OCI-LY3 (cell line): ENCODE measurements around the gene PRPSAP1.

Experiments
- H2AFZ ChIP-seq: fragments of 200-600, 300-600 bp; shearing (Covaris generic); 2 replicates; pipeline ENCODE4 v1.6.0; 2014; ENCODE audit warnings: antibody characterized with exemption, low read depth, low read length
- H3K27ac ChIP-seq: fragments of 200-600, 300-600 bp; sonication (generic); 2 replicates; pipeline ENCODE4 v1.5.1; 2014; ENCODE audit warnings: mild to moderate bottlenecking, low read length, moderate library complexity, mixed read lengths
- H3K27me3 ChIP-seq: fragments of 200-600, 300-600 bp; sonication (generic); 2 replicates; pipeline ENCODE4 v1.6.1; 2014; ENCODE audit warnings: low read depth, low read length, mixed read lengths
- H3K36me3 ChIP-seq: fragments of 200-600, 300-600 bp; sonication (generic); replicated peaks from 2 replicates; pipeline ENCODE3; 2014; ENCODE audit warnings: low read depth, low read length, mixed read lengths
- H3K4me1 ChIP-seq: fragments of 300-600, 200-600 bp; sonication (generic); 2 replicates; pipeline ENCODE4 v1.6.1; 2014; ENCODE audit warnings: low read length, mixed read lengths
- H3K4me2 ChIP-seq: fragments of 200-600, 300-600 bp; sonication (generic); 2 replicates; pipeline ENCODE4 v1.6.1; 2014; ENCODE audit warnings: low read length, mixed read lengths
- H3K4me3 ChIP-seq: fragments of 300-600, 200-600 bp; sonication (generic); 2 replicates; pipeline ENCODE4 v1.5.1; 2014; ENCODE audit warnings: antibody characterized with exemption, mild to moderate bottlenecking, low read length, moderate library complexity
- H3K79me2 ChIP-seq: fragments of 300-600, 200-600 bp; shearing (Covaris generic); 2 replicates; pipeline ENCODE4 v1.6.1; 2014; ENCODE audit warnings: mild to moderate bottlenecking, low read length, mixed read lengths
- H3K9ac ChIP-seq: fragments of 300-600, 200-600 bp; shearing (Covaris generic); 2 replicates; pipeline ENCODE4 v1.6.0; 2014; ENCODE audit warnings: mild to moderate bottlenecking, low read length, moderate library complexity
- H3K9me3 ChIP-seq: fragments of 200-600, 300-600 bp; shearing (Covaris generic); 2 replicates; pipeline ENCODE4 v1.6.1; 2014; ENCODE audit warnings: low read length, mixed read lengths; ENCODE audit not compliant: insufficient read depth
- H4K20me1 ChIP-seq: fragments of 200-600, 300-600 bp; sonication (generic); 2 replicates; pipeline ENCODE4 v1.6.1; 2016; ENCODE audit warnings: low read length, mixed read lengths; ENCODE audit not compliant: insufficient read depth
- EZH2phosphoT487 ChIP-seq: fragments of 200-600 bp; shearing (Covaris generic); IDR thresholded peaks from 2 replicates; pipeline ENCODE4 v1.6.1; 2018; ENCODE audit warnings: antibody characterized with exemption, mixed run types, low read depth
- TF ChIP-seq, protein P1 (sequence below): fragments of 200-600, 300-600 bp; sonication (generic); IDR thresholded peaks from 2 replicates; pipeline ENCODE4 v1.5.1; 2014; ENCODE audit warnings: antibody characterized with exemption, low read length, low read depth

PRPSAP1 gene

DNA sequence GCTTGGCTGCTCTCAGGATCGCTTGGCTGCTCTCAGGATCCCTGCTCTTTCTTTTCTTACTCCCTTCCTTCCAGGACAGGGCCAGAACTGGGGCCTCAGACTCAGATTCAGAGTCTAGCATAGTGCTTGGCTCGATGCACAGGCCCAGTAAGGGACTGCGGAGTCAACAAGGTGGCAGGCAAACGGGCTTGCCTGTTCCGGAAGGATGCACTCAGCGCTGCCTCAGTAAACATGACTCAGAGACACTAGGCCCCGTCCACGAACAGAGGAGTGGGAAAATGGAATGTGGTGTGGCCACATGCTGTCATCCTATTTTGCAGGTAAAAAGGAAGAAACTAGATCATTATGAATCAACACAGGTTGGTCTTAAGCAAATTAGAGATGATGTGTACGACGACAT, 40.5 kb upstream of the PRPSAP1 start:
- H3K4me2 ChIP-seq, result no peak overlapping the region
- no peaks in the 10 kb centered on the region for H3K9me3 ChIP-seq
- no peaks in the 10 kb centered on the region for H3K79me2 ChIP-seq
- peaks cover 36% of the 10 kb centered on the region for H3K36me3 ChIP-seq
- no peaks in the 10 kb centered on the region for H3K4me1 ChIP-seq
- no peaks in the 10 kb centered on the region for H4K20me1 ChIP-seq
- H3K27me3 ChIP-seq, result no peaks in the 10 kb centered on the region
- H2AFZ ChIP-seq, result no peak overlapping the region
- TF ChIP-seq, protein P1, sequence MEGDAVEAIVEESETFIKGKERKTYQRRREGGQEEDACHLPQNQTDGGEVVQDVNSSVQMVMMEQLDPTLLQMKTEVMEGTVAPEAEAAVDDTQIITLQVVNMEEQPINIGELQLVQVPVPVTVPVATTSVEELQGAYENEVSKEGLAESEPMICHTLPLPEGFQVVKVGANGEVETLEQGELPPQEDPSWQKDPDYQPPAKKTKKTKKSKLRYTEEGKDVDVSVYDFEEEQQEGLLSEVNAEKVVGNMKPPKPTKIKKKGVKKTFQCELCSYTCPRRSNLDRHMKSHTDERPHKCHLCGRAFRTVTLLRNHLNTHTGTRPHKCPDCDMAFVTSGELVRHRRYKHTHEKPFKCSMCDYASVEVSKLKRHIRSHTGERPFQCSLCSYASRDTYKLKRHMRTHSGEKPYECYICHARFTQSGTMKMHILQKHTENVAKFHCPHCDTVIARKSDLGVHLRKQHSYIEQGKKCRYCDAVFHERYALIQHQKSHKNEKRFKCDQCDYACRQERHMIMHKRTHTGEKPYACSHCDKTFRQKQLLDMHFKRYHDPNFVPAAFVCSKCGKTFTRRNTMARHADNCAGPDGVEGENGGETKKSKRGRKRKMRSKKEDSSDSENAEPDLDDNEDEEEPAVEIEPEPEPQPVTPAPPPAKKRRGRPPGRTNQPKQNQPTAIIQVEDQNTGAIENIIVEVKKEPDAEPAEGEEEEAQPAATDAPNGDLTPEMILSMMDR, result no peak
- no peak for TF ChIP-seq EZH2phosphoT487
- no peak overlapping the region for H3K27ac ChIP-seq
- H3K4me3 ChIP-seq, result no peak overlapping the region
- no peak overlapping the region for H3K9ac ChIP-seq

DNA sequence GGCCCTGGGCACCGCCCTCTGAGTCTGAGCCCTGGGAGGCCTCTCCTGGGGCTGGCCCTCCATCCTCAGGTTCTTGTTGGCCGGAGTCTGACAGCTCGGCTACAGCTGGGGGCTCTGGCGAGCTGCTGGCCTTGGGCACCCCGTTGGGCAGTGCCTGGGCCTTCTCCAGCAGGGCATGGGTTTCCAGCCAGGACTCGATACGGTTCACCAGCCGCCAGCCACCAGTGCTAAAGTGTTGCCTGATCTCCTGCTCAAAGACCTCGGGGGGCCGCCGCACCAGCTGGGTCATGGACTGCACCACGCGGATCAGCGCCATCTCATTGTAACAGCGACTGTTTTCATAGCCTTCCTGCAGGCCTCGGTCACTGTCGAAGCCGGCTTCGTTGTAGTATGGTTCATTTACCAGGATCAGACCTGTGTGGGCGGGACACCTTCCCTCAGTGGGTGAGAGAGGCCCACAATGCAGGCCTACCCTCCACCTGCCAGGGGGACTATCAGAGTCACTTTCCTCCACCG, 37.5 kb upstream of the PRPSAP1 start:
- Histone ChIP-seq H3K9me3 (no peaks in the 10 kb centered on the region), H3K4me2 (no peak overlapping the region), H3K27ac (no peak overlapping the region), H3K9ac (no peak overlapping the region), H2AFZ (no peak overlapping the region), H3K4me3 (no peak overlapping the region), H3K27me3 (no peaks in the 10 kb centered on the region), H4K20me1 (no peaks in the 10 kb centered on the region), H3K4me1 (no peaks in the 10 kb centered on the region), H3K79me2 (no peaks in the 10 kb centered on the region), H3K36me3 (peaks cover 24% of the 10 kb centered on the region)
- TF ChIP-seq EZH2phosphoT487, result no peak
- TF ChIP-seq, protein P1, result no peak

DNA sequence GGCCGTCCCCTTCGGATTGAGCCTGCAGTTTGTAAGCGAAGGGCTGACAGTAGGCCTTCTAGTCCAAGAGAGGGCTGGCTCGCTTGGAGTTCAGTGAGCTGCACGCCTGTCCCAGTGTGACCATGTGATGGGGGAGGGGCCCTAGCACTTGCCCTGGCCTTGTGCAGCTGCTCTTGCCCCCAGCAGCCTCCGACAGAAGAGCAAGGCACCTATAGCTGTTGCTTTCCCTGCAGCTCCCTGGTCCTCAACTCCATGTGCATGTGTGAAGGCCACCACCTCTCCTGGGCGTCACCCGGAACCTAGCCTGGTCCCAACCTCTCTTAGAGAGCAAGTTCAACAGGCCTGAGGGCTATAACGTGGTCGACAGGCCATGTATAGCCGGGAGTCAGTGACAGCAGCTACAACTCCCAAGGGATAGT, 36.3 kb upstream of the PRPSAP1 start:
- Histone ChIP-seq H2AFZ (no peak overlapping the region), H3K4me3 (no peak overlapping the region), H3K4me2 (no peak overlapping the region), H3K4me1 (no peaks in the 10 kb centered on the region), H3K9ac (no peak overlapping the region), H3K27ac (no peak overlapping the region), H3K27me3 (no peaks in the 10 kb centered on the region), H4K20me1 (no peaks in the 10 kb centered on the region), H3K36me3 (peaks cover 16% of the 10 kb centered on the region), H3K9me3 (no peaks in the 10 kb centered on the region), H3K79me2 (no peaks in the 10 kb centered on the region)
- TF ChIP-seq, protein P1, result no peak
- no peak for TF ChIP-seq EZH2phosphoT487

DNA sequence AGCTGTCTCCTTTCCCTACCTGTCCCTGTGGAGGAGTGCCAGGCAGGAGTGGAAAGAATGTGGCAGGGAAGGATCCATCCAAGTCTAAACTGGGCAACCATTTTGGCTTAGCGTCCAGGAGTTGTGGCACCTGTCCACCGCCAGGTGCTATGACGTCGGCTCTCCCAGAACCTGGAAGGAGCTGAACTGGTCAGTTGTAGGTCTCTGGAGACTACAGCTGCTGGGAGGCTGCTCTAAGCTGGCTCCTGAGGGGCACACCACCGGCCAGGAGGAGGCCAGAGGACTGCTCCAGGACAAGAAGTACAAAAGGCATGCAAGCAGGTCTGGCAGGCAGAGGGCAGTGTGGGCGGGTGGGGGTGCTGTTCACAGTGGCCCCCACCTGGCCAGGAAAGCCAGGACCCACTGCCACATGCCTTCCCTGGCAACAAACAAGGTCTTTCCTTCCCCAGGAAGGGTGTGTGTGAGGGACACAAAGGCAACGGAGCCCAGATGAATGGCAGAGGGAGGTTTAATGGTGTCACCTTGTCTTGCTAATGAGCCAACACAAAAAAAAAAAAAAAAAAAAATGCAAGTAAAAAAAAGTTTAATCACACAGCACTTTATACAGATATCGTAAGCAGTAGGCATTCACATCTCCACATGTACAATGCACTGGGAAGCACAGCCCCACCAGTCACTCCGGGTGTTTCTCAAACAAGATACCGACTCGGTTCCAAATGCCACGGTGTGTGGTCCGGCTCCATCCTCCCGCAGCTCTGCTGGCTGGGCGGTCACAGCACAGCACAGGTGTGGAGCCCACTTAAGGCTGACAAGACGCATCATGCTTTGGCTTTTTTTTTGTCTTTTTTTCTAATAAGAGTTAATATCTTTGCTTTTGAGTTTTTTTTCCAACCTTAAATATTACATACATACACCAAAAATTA, 35.5 kb upstream of the PRPSAP1 start:
- Histone ChIP-seq H2AFZ (no peak overlapping the region), H3K79me2 (no peaks in the 10 kb centered on the region), H3K4me3 (no peak overlapping the region), H3K9ac (no peak overlapping the region), H3K36me3 (peaks cover 15% of the 10 kb centered on the region), H3K27me3 (no peaks in the 10 kb centered on the region), H3K9me3 (no peaks in the 10 kb centered on the region), H3K4me1 (no peaks in the 10 kb centered on the region), H4K20me1 (no peaks in the 10 kb centered on the region), H3K27ac (no peak overlapping the region), H3K4me2 (no peak overlapping the region)
- TF ChIP-seq EZH2phosphoT487, result no peak
- TF ChIP-seq, protein P1, result no peak
